ENCODE results near the gene PALMD. TPM values are rescaled to one million over a fixed set of nuclear protein-coding genes. Genes with fewer than 3 reads are reported as not detected.

Gene PALMD, protein sequence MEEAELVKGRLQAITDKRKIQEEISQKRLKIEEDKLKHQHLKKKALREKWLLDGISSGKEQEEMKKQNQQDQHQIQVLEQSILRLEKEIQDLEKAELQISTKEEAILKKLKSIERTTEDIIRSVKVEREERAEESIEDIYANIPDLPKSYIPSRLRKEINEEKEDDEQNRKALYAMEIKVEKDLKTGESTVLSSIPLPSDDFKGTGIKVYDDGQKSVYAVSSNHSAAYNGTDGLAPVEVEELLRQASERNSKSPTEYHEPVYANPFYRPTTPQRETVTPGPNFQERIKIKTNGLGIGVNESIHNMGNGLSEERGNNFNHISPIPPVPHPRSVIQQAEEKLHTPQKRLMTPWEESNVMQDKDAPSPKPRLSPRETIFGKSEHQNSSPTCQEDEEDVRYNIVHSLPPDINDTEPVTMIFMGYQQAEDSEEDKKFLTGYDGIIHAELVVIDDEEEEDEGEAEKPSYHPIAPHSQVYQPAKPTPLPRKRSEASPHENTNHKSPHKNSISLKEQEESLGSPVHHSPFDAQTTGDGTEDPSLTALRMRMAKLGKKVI
- 25.2 TPM for total RNA-seq
- 10.1 TPM for polyA plus RNA-seq (ENCODE audit: insufficient read depth, low read depth, low replicate concordance)
- long read RNA-seq, donor 1, result 0 reads
- long read RNA-seq, donor 2, partial matches to known transcripts, result 0 of 1 reads
- long read RNA-seq, donor 2, other reads (novel, unspliced or antisense), result 0 of 1 reads
- long read RNA-seq, donor 3, partial matches to known transcripts, result 0 of 1 reads
- long read RNA-seq, donor 3, other reads (novel, unspliced or antisense), result 0 of 1 reads
- long read RNA-seq, donor 4, result 0 reads
- long read RNA-seq, donor 5, result 0 reads
- long read RNA-seq, donor 6, result 0 reads
- long read RNA-seq, donor 7, partial matches to known transcripts, result 5 of 7 reads
- long read RNA-seq, donor 7, other reads (novel, unspliced or antisense), result 1 of 7 reads
- long read RNA-seq, donor 8, result 0 reads
- long read RNA-seq, donor 9, result 0 reads
- long read RNA-seq, donor 10, result 0 reads

DNA sequence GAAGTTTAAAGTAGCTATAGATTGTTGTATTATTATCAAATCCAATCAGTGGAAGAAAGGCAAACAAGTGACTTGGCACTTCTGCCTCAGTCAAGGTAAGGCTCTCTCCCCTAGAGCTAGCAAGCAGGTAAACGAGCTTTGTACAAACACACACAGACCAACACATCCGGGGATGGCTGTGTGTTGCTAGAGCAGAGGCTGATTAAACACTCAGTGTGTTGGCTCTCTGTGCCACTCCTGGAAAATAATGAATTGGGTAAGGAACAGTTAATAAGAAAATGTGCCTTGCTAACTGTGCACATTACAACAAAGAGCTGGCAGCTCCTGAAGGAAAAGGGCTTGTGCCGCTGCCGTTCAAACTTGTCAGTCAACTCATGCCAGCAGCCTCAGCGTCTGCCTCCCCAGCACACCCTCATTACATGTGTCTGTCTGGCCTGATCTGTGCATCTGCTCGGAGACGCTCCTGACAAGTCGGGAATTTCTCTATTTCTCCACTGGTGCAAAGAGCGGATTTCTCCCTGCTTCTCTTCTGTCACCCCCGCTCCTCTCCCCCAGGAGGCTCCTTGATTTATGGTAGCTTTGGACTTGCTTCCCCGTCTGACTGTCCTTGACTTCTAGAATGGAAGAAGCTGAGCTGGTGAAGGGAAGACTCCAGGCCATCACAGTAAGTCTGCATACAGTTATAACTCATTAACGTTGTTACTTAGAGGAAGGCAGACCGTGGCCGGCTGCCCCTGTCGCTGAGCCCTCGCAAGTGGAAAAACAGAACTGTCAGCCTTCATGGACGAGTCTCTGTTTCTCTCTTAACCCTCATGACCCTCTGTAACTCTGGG lies at the start of gene PALMD:
TSS of gene PALMD (plus strand) at position 415 of the 833 bp plus-strand sequence. CDS start at position 620, 205 bp downstream.
- H3K4me3 ChIP-seq (ENCODE audit: low read length in 3 of 3), result peak within 1 kb of the TSS; percentile 5 to 57 (median 43)
- no peaks in the 10 kb centered on the region for H3K36me3 ChIP-seq (ENCODE audit: control insufficient read depth in 2 of 3, insufficient read depth in 3 of 3, low read length in 3 of 3)
- peak within 1 kb of the TSS in 2 of 3 donors; percentile 57 to 59 for H3K9ac ChIP-seq (ENCODE audit: low read length in 3 of 3)
- intact Hi-C loops (cut with DNase I), result no loop called here
- H3K9me3 ChIP-seq (ENCODE audit: control insufficient read depth in 2 of 3, insufficient read depth in 1 of 3, low read length in 3 of 3), result no peaks in the 10 kb centered on the region
- H3K4me1 ChIP-seq (ENCODE audit: control insufficient read depth in 2 of 3, insufficient read depth in 2 of 3, low read depth in 1 of 3, low read length in 3 of 3), result peaks cover 0 to 13% (median 13%) of the 10 kb centered on the region in 3 donors
- no peak for FAIRE-seq
- H3K27me3 ChIP-seq (ENCODE audit: control insufficient read depth, insufficient read depth, low read length), result no peaks in the 10 kb centered on the region
- TF ChIP-seq, protein P1, sequence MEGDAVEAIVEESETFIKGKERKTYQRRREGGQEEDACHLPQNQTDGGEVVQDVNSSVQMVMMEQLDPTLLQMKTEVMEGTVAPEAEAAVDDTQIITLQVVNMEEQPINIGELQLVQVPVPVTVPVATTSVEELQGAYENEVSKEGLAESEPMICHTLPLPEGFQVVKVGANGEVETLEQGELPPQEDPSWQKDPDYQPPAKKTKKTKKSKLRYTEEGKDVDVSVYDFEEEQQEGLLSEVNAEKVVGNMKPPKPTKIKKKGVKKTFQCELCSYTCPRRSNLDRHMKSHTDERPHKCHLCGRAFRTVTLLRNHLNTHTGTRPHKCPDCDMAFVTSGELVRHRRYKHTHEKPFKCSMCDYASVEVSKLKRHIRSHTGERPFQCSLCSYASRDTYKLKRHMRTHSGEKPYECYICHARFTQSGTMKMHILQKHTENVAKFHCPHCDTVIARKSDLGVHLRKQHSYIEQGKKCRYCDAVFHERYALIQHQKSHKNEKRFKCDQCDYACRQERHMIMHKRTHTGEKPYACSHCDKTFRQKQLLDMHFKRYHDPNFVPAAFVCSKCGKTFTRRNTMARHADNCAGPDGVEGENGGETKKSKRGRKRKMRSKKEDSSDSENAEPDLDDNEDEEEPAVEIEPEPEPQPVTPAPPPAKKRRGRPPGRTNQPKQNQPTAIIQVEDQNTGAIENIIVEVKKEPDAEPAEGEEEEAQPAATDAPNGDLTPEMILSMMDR (IDR thresholded peaks at IDR 0.05; ENCODE audit: borderline replicate concordance, extremely low read depth, insufficient read depth), result no peak
- H3K27ac ChIP-seq (ENCODE audit: low read depth in 2 of 2, low read length in 2 of 2), result peak within 1 kb of the TSS; percentile 78 to 82
- DNase-seq, result peak in 4 of 5 donors; percentile 40 to 70 (median 53)

DNA sequence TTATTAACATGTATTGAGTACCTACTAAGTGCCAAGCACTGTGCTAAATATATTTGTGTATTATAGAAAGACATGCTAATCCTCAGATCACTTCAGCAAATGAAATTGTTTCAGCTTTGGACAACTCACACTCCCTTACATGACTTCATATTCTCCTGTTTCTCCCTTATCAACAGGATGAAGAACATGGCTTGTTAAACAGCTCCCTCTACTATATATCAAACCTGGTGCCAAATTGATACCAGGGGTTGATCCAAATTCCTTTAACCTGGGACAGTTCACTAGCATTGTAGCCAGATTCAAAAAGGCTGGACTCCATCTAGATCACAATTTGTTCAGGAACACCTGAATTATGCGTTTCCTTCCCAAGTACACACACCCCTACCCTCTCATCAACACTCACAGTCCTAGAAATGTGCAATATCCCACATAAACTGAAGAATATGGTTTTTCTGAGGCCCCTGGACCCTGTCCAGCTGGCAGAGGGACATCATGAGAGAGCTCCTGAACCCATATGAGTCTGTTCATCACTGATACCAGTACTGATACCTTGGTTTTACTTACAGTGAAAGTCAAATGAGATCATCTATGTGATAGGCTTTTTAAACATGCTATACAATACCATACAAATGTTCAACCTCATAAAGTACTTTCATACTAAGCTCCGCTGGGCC lies 47.0 kb upstream of the PALMD start:
- intact Hi-C loops (cut with DNase I), result no loop called here
- FAIRE-seq (no peak), DNase-seq (no peak)

More for the DNA sequence above, 47.0 kb upstream of the PALMD start:
- Histone ChIP-seq H3K9me3 (ENCODE audit: control insufficient read depth in 2 of 3, insufficient read depth in 1 of 3, low read length in 3 of 3) (no peaks in the 10 kb centered on the region), H3K36me3 (ENCODE audit: control insufficient read depth in 2 of 3, insufficient read depth in 3 of 3, low read length in 3 of 3) (no peaks in the 10 kb centered on the region), H3K4me3 (ENCODE audit: low read length in 3 of 3) (no peak overlapping the region), H3K9ac (ENCODE audit: low read length in 3 of 3) (no peak overlapping the region), H3K27me3 (ENCODE audit: control insufficient read depth, insufficient read depth, low read length) (no peaks in the 10 kb centered on the region), H3K27ac (ENCODE audit: low read depth in 2 of 2, low read length in 2 of 2) (no peak overlapping the region), H3K4me1 (ENCODE audit: control insufficient read depth in 2 of 3, insufficient read depth in 2 of 3, low read depth in 1 of 3, low read length in 3 of 3) (no peaks in the 10 kb centered on the region)
- TF ChIP-seq, protein P1 (IDR thresholded peaks at IDR 0.05; ENCODE audit: borderline replicate concordance, extremely low read depth, insufficient read depth), result no peak
